Measurements from ENCODE around the gene FAM3C.

GRCh38 chr7:121394709-121395140 is 1.4 kb downstream of the FAM3C start:
- TF ChIP-seq CTCF (IDR thresholded peaks at IDR 0.05) (no peak), EZH2 (IDR thresholded peaks at IDR 0.05; ENCODE audit: borderline replicate concordance, insufficient read depth, low read depth, low read length, poor library complexity, severe bottlenecking) (no peak)

Measured in B cell (primary cell).